ENCODE data around the gene MBOAT1.

- TF ChIP-seq CTCF (IDR thresholded peaks at IDR 0.05), result no peak
- no peak for TF ChIP-seq POLR2A (IDR thresholded peaks at IDR 0.05)
Measured at GRCh38 chr6:20200761-20201630, 11.3 kb downstream of the MBOAT1 start.
